ENCODE measurements around the gene IL1R2. TPM values are rescaled to one million over a fixed set of nuclear protein-coding genes. Genes with fewer than 3 reads are reported as not detected.

Gene IL1R2
- total and polyA plus RNA-seq, 2 of the 13 experiments (the other 11 are each of a cell fraction or from before 2014, with no cell fraction given) = 3.6 to 7.3 TPM

- TF ChIP-seq KDM3A (CRISPR knock-in tag; IDR thresholded peaks at IDR 0.05; ENCODE audit: low read depth) (peak; percentile 75; the same call in 1 of the 2 replicates), ZNF274 (CRISPR knock-in tag; IDR thresholded peaks at IDR 0.05) (peak; percentile 49; the same call in 1 of the 2 replicates), KDM5B (CRISPR knock-in tag; IDR thresholded peaks at IDR 0.05; ENCODE audit: borderline replicate concordance) (peak; percentile 30; the same call in 1 of the 2 replicates), ZNF570 (CRISPR knock-in tag; IDR thresholded peaks at IDR 0.05; ENCODE audit: borderline replicate concordance) (no peak), NFE2 (CRISPR knock-in tag; IDR thresholded peaks at IDR 0.05) (peak; percentile 87), ZNF724P (CRISPR knock-in tag; IDR thresholded peaks at IDR 0.05; ENCODE audit: borderline replicate concordance) (peak; percentile 88; the same call in 1 of the 2 replicates), ZNF292 (CRISPR knock-in tag; IDR thresholded peaks at IDR 0.05; ENCODE audit: borderline replicate concordance, low read depth) (peak; percentile 94; the same call in 1 of the 2 replicates), NFAT5 (CRISPR knock-in tag; IDR thresholded peaks at IDR 0.05) (no peak), MEF2D (CRISPR knock-in tag; IDR thresholded peaks at IDR 0.05) (peak; percentile 43; the same call in 1 of the 2 replicates), ZNF264 (CRISPR knock-in tag; IDR thresholded peaks at IDR 0.05) (0 out of 2 replicates have a peak, but pooled peaks have one; percentile 59), PHF5A (CRISPR knock-in tag; IDR thresholded peaks at IDR 0.05; ENCODE audit: low read depth, unreplicated experiment) (no peak), ZNF747 (CRISPR knock-in tag; IDR thresholded peaks at IDR 0.05; ENCODE audit: borderline replicate concordance) (peak; percentile 16; the same call in 1 of the 2 replicates), ZNF101 (CRISPR knock-in tag; IDR thresholded peaks at IDR 0.05; ENCODE audit: borderline replicate concordance, low read depth) (no peak), BORCS8-MEF2B (CRISPR knock-in tag; IDR thresholded peaks at IDR 0.05) (peak; percentile 61; the same call in 1 of the 2 replicates), AHR (CRISPR knock-in tag; IDR thresholded peaks at IDR 0.05) (peak; percentile 59; the same call in 1 of the 2 replicates), ZNF276 (CRISPR knock-in tag; IDR thresholded peaks at IDR 0.05; ENCODE audit: low read depth) (0 out of 2 replicates have a peak, but pooled peaks have one; percentile 11), NFE2L2 (IDR thresholded peaks at IDR 0.05; ENCODE audit: low read length) (peak; percentile 98), CEBPB (IDR thresholded peaks at IDR 0.05; ENCODE audit: borderline replicate concordance, low read depth, low read length) (peak; percentile 51; the same call in 1 of the 2 replicates), FOXP4 (CRISPR knock-in tag; IDR thresholded peaks at IDR 0.05) (peak; percentile 26), FOSL1 (CRISPR knock-in tag; IDR thresholded peaks at IDR 0.05; ENCODE audit: borderline replicate concordance) (peak; percentile 61; the same call in 1 of the 2 replicates)
Observed at GRCh38 chr2:102063941-102064678, 72.3 kb downstream of the IL1R2 start (continued).
